GM12878 (cell line): ENCODE data around the gene RPS10. TPM values are rescaled to one million over a fixed set of nuclear protein-coding genes. Genes with fewer than 3 reads are reported as not detected.
"Not testable (repeated sequence)": the region's sequence is repeated elsewhere in the genome, so short reads cannot be mapped to it uniquely, and the experiment has no call there.

ENCODE experiments used
- ATAC-seq: fragments of 200-7000 bp; cut with Tn5 transposase; 3 replicates; pipeline ENCODE4 v1.9.1; 2020; ENCODE audit warnings: mild to moderate bottlenecking, moderate library complexity
- BruUV-seq: library from RNA; stranded (reverse); fragments of 400-500 nt; replicated peaks from 2 replicates; lab custom pipeline; 2021; lab: Mats Ljungman, UMichigan
- CTCF ChIA-PET: fragments of 300-600 bp; sonication (Branson Sonifier 250); formaldehyde crosslinking; extraction: SDS; loops from one replicate; lab custom pipeline; 2021; ENCODE audit warnings: inconsistent platforms; lab: Yijun Ruan, JAX
- POLR2A ChIA-PET: fragments of 350-600 bp; formaldehyde crosslinking; extraction: SDS; loops from one replicate; lab custom pipeline; 2021; ENCODE audit warnings: inconsistent platforms; lab: Charles Lee
- RAD21 ChIA-PET: fragments of 300-600 bp; sonication (Branson Sonifier 250); formaldehyde crosslinking; loops from one replicate; lab custom pipeline; 2023; ENCODE audit warnings: antibody characterized with exemption; ENCODE audit not compliant: unreplicated experiment; lab: Charles Lee
- SMC1A ChIA-PET: fragments of 300-600 bp; sonication (Branson Sonifier 250); formaldehyde crosslinking; loops from one replicate; lab custom pipeline; 2023; ENCODE audit not compliant: unreplicated experiment, uncharacterized antibody; lab: Charles Lee
- DNase-seq: peaks from one replicate; pipeline ENCODE4 v3.0.0-alpha.2; 2011; ENCODE audit warnings: low read depth, low spot score
- FAIRE-seq: peaks from 3 replicates; lab custom pipeline; 2011; peaks lifted over from hg19 to GRCh38; lab: Jason Lieb, UNC
- H2AFZ ChIP-seq: 2 replicates; pipeline ENCODE4 v1.6.0; 2011; ENCODE audit warnings: low read depth, low read length, control low read depth; ENCODE audit not compliant: control insufficient read depth
- H3K27ac ChIP-seq: 2 replicates; pipeline ENCODE4 v1.5.1; 2011; ENCODE audit warnings: control low read depth; ENCODE audit not compliant: control insufficient read depth, insufficient read depth
- H3K27me3 ChIP-seq, 2 experiments: replicated peaks in 1 of 2; 2 replicates each; pipeline versions ENCODE4 v1.6.0 to v1.6.1; 2011; ENCODE audit warnings: low read length in 1 of 2; ENCODE audit not compliant: control insufficient read depth in 2 of 2, insufficient read depth in 2 of 2
- H3K36me3 ChIP-seq, 2 experiments: 2 replicates each; pipeline ENCODE4 v1.5.1; 2011; ENCODE audit warnings: low read length in 1 of 2; ENCODE audit not compliant: control insufficient read depth in 2 of 2, insufficient read depth in 2 of 2
- H3K4me1 ChIP-seq: 2 replicates; pipeline ENCODE4 v1.6.1; 2011; ENCODE audit warnings: mild to moderate bottlenecking, low read length, moderate library complexity, mixed read lengths; ENCODE audit not compliant: control insufficient read depth, insufficient read depth
- H3K4me2 ChIP-seq: 2 replicates; pipeline ENCODE4 v1.6.0; 2011; ENCODE audit warnings: control low read depth; ENCODE audit not compliant: control insufficient read depth, insufficient read depth
- H3K4me3 ChIP-seq: fragments of 200-600 bp; sonication (generic); 2 replicates; pipeline ENCODE4 v1.5.1; 2016
- H3K79me2 ChIP-seq: 2 replicates; pipeline ENCODE4 v1.6.0; 2011; ENCODE audit warnings: low read length; ENCODE audit not compliant: control insufficient read depth, insufficient read depth
- H3K9ac ChIP-seq: 2 replicates; pipeline ENCODE4 v1.8.0; 2011; ENCODE audit warnings: low read length, control low read depth, mixed read lengths; ENCODE audit not compliant: control insufficient read depth, insufficient read depth
- H3K9me3 ChIP-seq: replicated peaks from 3 replicates; pipeline ENCODE4 v1.5.1; 2011; ENCODE audit warnings: mild to moderate bottlenecking, low read length; ENCODE audit not compliant: control insufficient read depth, insufficient read depth
- H4K20me1 ChIP-seq: 2 replicates; pipeline ENCODE4 v1.6.0; 2011; ENCODE audit not compliant: control insufficient read depth, insufficient read depth
- E2F4 ChIP-seq: IDR thresholded peaks from 2 replicates; pipeline ENCODE4 v1.6.1; 2012; ENCODE audit warnings: low read depth, low read length, improper control_type of control experiment
- TCF3 ChIP-seq: IDR thresholded peaks from 2 replicates; pipeline ENCODE4 v1.6.1; 2012; ENCODE audit warnings: low read depth, mild to moderate bottlenecking, low read length, borderline replicate concordance; ENCODE audit not compliant: insufficient read depth
- YBX1 ChIP-seq: fragments of 450-650 bp; IDR thresholded peaks from 2 replicates; pipeline ENCODE4 v1.6.1; 2016; ENCODE audit warnings: antibody characterized with exemption
- WGBS: methylation state at CpG from one replicate; pipeline ENCODE4 v1.1.6; 2016; ENCODE audit warnings: low lambda C conversion rate; ENCODE audit not compliant: insufficient replicate concordance, insufficient coverage; ENCODE audit errors: missing lambda C conversion rate; 5-methylcytosine and 5-hydroxymethylcytosine counted together
- in situ Hi-C: fragments of 300-500 bp; cut with MboI; formaldehyde crosslinking; loops from 9 replicates; pipeline ENCODE4 v1.14.3; 2018; ENCODE audit warnings: mixed read lengths
- intact Hi-C: fragments of 100-400 bp; cut with micrococcal nuclease; formaldehyde crosslinking; loops from one replicate; pipeline ENCODE4 v1.14.2; 2022; ENCODE audit not compliant: unreplicated experiment
- polyA plus RNA-seq, 11 experiments: library from polyadenylated mRNA; depleted of rRNA in 4 of 11; unstranded in 6 of 11; stranded (reverse) in 5 of 11; fragments of >200 nt; fragmentation: Nextera tagmentation in 4 of 11; fragmentation: Illumina TruSeq in 1 of 11; extraction: Ambion mirVana in 4 of 11; extraction: Trizol in 1 of 11; gene quantifications; 1 replicate in 1 of 11; 2 replicates in 10 of 11; pipeline versions ENCODE4 v1.2.1 to v1.2.3, GENCODE V29; 2011 to 2016; ENCODE audit warnings: inconsistent platforms in 2 of 11, missing spikeins in 2 of 11, low read depth in 1 of 11
- total RNA-seq, 4 experiments: library from RNA; depleted of rRNA in 3 of 4; stranded (reverse); fragments of >200 nt in 3 of 4; fragmentation: Illumina TruSeq in 1 of 4; extraction: Trizol in 1 of 4; gene quantifications; 2 replicates each; pipeline versions ENCODE4 v1.2.1 to v1.2.3, GENCODE V29; 2013 to 2021
- TF ChIP-seq, protein P1 (sequence below): IDR thresholded peaks from 2 replicates; pipeline ENCODE4 v1.6.1; 2011; ENCODE audit warnings: borderline replicate concordance, low read depth, mild to moderate bottlenecking, moderate library complexity, mixed read lengths, low read length; ENCODE audit not compliant: insufficient read depth; ENCODE audit errors: extremely low read length

RPS10 gene
- total and polyA plus RNA-seq, 10 of the 15 experiments (the other 5 are each of a cell fraction or from before 2014, with no cell fraction given), result 1,546 to 3,970 (median 2,813) TPM

GRCh38 chr6:34377571-34377970, 48.3 kb downstream of the RPS10 start:
- H3K4me1 ChIP-seq, H3K9me3 ChIP-seq, POLR2A ChIA-PET, CTCF ChIA-PET, in situ Hi-C loops, H3K36me3 ChIP-seq, intact Hi-C loops, H4K20me1 ChIP-seq, FAIRE-seq, H2AFZ ChIP-seq, H3K4me2 ChIP-seq, DNase-seq, BruUV-seq, RAD21 ChIA-PET, H3K27ac ChIP-seq, H3K27me3 ChIP-seq, H3K4me3 ChIP-seq, H3K9ac ChIP-seq, ATAC-seq: not testable (repeated sequence)
- peaks cover 74% of the 10 kb centered on the region for H3K79me2 ChIP-seq
- SMC1A ChIA-PET, result interaction anchor here (1.0 kb wide), 1 partner anchor 10 kb away, joined by 3 read pairs; no protein-coding TSS in a partner anchor
- 97% methylated on average over 4 of the region's 5 CpGs for WGBS

DNA sequence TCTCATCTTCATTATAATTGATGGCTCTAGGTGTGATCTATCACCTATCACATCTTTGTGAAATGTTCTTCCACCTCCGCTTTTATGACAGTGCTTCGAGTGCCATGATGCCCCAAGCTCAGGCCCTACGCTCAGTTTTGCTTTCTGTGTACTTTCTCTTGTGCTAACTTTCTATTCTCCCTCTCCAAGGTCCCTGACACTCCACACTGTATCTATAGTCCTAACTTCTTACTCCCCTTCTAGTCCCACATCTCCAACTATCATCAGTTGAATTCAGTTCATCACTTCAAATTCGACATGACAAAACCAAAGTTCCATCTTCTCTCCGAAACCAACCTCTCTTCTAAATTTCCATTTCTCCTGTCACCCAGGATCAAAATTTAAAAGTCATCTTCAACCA, 50.0 kb downstream of the RPS10 start:
- intact Hi-C loops, result no loop called here
- POLR2A ChIA-PET, result no interaction called here
- DNase-seq, result no peak
- FAIRE-seq, result no peak
- H4K20me1 ChIP-seq, result peaks cover 3% of the 10 kb centered on the region; the same call in 1 of the 2 replicates
- no peak overlapping the region for H3K4me3 ChIP-seq
- no peak overlapping the region for H3K4me2 ChIP-seq
- H3K27me3 ChIP-seq, result no peaks in the 10 kb centered on the region
- RAD21 ChIA-PET, result no interaction called here
- peaks cover 4% of the 10 kb centered on the region; the same call in 1 of the 2 replicates for H3K4me1 ChIP-seq
- H3K27ac ChIP-seq, result no peak overlapping the region
- H3K36me3 ChIP-seq, result no peaks in the 10 kb centered on the region; a peak in 2 of 4 replicates
- no peak for ATAC-seq
- no peak overlapping the region for H3K9ac ChIP-seq
- TF ChIP-seq YBX1 (no peak), E2F4 (no peak), TCF3 (no peak)
- TF ChIP-seq, protein P1, sequence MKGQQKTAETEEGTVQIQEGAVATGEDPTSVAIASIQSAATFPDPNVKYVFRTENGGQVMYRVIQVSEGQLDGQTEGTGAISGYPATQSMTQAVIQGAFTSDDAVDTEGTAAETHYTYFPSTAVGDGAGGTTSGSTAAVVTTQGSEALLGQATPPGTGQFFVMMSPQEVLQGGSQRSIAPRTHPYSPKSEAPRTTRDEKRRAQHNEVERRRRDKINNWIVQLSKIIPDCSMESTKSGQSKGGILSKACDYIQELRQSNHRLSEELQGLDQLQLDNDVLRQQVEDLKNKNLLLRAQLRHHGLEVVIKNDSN, result no peak
- TF ChIP-seq, all 136 proteins: peak for 0
- WGBS, result 98% methylated on average over 5 of the region's 5 CpGs
- no peak overlapping the region for H2AFZ ChIP-seq
- ChIA-PET SMC1A (interaction anchor here (0.6 kb wide), 1 partner anchor 46 kb away, joined by 3 read pairs; no protein-coding TSS in a partner anchor), CTCF (no interaction called here)
- H3K9me3 ChIP-seq, result no peaks in the 10 kb centered on the region
- no TSS peak for BruUV-seq
- in situ Hi-C loops, result no loop called here
- peaks cover 66% of the 10 kb centered on the region for H3K79me2 ChIP-seq
